OCI-LY7 (cell line): ENCODE results near the gene MAP3K7.

ENCODE experiments used
- CTCF ChIP-seq: fragments of 200-600 bp; sonication (generic); conservative IDR thresholded peaks from 2 replicates; pipeline ENCODE4 v1.5.1; 2014; ENCODE audit warnings: mild to moderate bottlenecking, antibody characterized with exemption, low read length, moderate library complexity, mixed read lengths
- EZH2phosphoT487 ChIP-seq: fragments of 200-600 bp; sonication (generic); IDR thresholded peaks from 2 replicates; pipeline ENCODE4 v1.6.1; 2018; ENCODE audit warnings: low read depth, borderline replicate concordance, mild to moderate bottlenecking, mixed run types, antibody characterized with exemption, low read length, moderate library complexity, mixed read lengths

GRCh38 chr6:90544081-90544480 lies 42.8 kb downstream of the MAP3K7 start:
- TF ChIP-seq CTCF: no peak
- no peak for TF ChIP-seq EZH2phosphoT487
